Central memory CD4-positive, alpha-beta T cell (primary cell): Measurements from ENCODE around the gene CYSRT1.
"Not testable (repeated sequence)": the region's sequence is repeated elsewhere in the genome, so short reads cannot be mapped to it uniquely, and the experiment has no call there.

Experiments
- DNase-seq: peaks from one replicate; pipeline ENCODE4 v3.0.0; 2022

The CYSRT1 gene

DNA sequence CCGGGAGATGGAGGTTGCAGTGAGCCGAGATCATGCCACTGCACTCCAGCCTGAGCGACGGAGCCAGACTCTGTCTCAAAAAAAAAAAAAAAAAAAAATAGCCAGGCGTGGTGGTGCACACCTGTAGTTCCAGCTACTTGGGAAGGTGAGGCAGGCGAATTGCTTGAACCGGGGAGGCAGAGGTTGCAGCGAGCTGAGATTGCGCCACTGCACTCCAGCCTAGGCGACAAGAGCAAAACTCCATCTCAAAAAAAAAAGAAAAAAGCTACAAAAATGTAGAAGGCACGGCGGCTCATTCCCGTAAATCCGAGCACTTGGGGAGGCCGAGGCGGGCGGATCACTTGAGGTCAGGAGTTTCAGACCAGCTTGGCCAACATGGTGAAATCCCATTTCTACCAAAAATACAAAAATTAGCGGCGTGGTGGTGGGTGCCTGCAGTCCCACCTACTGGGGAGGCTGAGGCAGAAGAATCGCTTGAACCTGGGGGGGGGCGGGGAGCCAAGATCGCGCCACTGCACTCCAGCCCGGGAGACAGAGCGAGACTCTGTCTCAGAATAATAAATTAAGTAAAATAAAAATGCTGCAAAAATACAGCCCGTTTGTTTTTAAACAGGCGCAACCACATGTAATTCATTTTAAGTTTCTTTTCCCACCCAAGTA is 14.7 kb downstream of the CYSRT1 start:
- not testable (repeated sequence) for DNase-seq

DNA sequence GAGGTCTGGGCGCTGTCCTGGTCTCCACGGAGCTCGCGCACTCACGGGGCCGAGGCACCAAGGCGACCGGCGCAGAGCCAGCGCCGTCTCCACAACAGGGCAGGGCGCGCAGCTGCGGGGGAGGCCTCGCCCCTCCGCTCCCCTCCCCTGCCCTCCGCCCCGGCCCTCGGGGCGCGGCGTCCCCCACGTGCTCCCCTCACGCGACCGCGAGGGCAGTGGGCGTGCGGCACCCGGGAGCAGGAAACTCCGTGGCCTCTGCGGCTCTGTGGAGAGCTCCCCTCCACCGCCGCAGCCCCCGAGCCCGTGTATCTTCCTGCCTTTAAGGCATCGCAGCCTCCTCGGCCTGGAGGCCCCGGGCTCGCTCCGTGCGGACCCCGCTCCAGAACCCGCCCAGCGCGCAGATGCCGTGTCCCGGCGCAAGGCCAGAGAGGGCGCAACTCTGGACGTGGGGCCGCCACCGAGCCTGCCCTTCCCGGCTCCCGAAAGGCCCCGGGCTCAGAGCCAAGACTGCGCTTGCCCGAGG is 15.4 kb downstream of the CYSRT1 start:
- peak; percentile 78 for DNase-seq

DNA sequence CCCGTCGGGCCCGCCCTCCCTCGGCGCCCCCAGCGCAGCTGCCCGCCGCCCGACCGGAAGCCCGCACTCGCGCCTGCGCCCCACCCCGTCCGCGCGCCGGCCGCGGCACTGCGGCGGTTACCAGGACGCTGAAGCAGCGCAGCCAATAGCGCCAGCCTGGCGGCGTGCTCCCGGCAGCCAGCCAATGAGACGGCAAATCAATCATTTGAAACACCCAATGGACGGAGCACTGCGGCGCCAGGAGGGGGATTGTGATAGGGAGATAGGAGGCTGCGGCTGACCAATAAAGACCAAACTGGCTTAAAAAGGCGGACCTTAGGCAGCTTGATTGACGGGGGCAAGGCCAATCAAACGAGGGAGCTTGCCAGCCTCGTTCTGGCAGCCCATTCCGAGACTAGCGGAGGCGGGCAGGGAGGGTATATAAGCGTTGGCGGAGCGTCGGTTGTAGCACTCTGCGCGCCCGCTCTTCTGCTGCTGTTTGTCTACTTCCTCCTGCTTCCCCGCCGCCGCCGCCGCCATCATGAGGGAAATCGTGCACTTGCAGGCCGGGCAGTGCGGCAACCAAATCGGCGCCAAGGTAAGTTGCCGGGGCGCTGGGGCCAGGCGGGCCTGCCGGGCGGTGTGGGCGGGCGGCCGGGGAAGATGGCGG is 16.0 kb downstream of the CYSRT1 start, which contains the start of gene TUBB4B:
TSS of gene TUBB4B (plus strand) at position 447 of the 649 bp plus-strand sequence. CDS start at position 521, 74 bp downstream.
- peak; percentile 99 for DNase-seq

DNA sequence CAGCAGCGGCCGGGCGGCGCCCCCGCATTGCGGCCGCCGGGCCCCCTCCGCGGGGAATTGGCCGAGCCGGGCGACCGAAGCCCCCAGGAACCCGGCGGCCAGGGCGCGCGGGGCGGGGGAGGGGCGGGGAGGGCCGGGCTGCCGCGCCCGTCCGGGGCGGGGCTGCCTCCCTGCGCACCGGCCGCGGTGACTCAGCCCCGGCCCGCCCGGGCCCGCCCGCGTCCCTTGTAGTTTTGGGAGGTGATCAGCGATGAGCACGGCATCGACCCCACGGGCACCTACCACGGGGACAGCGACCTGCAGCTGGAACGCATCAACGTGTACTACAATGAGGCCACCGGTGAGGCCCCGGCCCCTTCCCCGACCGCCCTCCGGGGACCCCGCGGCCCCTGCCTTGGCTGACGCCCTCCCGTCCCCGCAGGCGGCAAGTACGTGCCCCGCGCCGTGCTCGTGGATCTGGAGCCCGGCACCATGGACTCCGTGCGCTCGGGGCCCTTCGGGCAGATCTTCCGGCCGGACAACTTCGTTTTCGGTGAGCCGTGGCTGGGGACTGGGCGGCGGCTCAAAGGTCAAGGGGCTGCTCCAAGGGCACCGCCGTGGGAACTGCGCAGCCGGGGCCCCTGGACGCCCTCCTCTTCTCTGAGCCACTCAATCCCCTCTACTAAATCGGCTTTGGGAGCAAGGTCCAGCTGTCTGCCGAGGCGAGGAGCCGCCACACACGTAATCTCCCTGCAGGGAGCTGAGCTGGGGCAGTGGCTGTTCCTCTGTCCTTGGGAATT is 16.7 kb downstream of the CYSRT1 start:
- DNase-seq, result peak; percentile 55

DNA sequence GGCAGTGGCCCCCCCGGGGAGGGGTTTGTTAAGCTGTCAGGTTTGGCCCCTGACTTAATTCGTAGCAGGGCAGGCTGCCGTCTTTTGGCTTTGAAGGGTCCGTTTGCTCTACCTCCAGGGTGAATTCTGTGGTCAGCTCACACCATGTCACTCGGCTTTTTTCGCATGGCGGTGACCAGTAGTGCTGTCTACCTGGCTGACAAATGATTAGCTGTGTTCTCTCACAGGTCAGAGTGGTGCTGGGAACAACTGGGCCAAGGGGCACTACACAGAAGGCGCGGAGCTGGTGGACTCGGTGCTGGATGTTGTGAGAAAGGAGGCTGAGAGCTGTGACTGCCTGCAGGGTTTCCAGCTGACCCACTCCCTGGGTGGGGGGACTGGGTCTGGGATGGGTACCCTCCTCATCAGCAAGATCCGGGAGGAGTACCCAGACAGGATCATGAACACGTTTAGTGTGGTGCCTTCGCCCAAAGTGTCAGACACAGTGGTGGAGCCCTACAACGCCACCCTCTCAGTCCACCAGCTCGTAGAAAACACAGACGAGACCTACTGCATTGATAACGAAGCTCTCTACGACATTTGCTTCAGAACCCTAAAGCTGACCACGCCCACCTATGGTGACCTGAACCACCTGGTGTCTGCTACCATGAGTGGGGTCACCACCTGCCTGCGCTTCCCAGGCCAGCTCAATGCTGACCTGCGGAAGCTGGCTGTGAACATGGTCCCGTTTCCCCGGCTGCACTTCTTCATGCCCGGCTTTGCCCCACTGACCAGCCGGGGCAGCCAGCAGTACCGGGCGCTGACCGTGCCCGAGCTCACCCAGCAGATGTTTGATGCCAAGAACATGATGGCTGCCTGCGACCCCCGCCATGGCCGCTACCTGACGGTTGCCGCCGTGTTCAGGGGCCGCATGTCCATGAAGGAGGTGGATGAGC is 17.6 kb downstream of the CYSRT1 start:
- DNase-seq, result no peak

DNA sequence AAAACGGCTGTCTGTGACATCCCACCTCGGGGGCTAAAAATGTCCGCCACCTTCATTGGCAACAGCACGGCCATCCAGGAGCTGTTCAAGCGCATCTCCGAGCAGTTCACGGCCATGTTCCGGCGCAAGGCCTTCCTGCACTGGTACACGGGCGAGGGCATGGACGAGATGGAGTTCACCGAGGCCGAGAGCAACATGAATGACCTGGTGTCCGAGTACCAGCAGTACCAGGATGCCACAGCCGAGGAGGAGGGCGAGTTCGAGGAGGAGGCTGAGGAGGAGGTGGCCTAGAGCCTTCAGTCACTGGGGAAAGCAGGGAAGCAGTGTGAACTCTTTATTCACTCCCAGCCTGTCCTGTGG is 18.3 kb downstream of the CYSRT1 start:
- not testable (repeated sequence) for DNase-seq

DNA sequence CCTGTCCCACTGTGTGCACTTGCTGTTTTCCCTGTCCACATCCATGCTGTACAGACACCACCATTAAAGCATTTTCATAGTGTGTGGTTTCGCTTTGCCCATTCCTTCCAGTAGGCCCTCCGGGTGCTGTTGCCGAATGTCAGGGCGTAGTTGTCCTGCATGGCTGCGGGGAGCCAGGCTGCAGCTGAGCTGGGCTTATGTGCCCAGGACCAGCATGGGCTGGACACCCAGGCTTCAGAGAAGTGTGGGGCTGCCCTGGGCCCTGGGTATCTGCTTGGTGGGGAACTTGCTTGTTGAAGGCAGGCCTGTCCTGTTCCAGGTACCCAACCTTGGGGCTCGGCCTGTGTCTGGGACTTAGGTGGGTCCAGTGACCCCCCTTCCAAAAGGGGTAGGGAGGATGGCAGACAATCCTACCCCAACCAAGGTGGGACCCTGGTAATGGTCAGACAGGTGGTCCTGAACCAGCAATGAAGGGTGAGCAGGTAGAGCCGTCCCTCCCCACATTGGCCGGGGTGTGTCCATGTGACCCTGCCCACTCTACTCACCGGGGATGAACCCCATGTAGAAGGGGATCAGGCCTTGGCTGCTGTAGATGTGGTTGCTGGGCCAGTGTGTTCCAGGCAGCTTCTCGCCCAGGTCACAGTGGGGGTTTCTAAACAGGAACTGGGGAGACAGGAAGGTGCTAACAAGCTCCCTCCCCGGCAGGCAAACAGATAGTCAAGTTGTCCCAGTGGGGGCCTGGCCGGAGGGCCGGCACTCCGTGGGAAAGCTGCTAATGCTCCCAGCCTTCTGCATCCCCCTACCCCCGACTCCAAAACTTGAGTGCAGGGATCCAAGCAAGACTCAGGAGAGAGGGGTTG is 18.9 kb downstream of the CYSRT1 start:
- DNase-seq, result no peak

DNA sequence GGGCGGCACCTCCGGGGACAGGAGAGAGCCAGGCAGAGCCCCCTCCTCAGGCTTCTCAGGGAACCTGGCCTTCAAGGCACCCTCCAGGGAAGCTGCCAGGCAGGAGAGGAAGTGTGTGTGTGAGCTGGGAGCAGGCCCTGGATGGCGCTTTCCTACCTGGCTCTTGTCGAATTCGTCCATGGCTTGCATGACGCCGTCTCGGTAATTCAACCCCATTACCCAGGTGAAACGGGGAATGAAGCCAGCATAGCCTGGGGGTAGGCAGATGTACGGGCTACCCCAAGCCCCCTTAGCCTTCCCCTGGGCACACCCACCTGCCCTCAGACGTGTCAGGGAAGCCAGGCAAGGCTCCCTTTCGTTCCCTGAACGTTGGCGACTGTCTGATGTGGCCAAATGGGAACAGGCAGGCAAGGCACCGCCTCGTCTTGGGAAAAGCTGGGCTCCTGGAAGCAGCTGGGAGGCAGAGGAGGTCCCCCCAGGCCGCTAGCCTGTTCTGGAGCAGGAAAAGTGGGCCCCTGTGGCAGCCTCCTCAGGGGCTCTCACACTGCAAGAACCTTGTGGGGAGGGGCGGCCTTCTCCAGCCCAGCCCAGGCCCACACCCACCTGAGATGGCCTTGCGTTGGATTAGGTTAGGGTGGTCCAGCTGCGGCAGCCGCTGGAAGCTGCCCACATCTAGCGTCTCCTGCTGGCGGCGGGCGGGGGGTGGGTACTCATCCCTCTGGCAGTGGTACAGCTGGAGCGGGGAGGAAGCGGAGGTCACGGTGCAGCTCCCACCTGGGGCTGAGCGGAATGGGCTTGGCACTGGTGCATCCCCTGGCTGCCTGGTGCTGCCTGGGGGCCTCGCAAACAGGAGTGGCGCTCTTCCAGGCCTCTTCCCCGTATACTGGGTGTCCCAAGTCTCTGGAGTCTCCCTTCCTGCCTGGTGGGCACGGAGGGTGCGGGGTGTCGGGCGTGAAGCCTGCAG is 19.8 kb downstream of the CYSRT1 start:
- no peak for DNase-seq

DNA sequence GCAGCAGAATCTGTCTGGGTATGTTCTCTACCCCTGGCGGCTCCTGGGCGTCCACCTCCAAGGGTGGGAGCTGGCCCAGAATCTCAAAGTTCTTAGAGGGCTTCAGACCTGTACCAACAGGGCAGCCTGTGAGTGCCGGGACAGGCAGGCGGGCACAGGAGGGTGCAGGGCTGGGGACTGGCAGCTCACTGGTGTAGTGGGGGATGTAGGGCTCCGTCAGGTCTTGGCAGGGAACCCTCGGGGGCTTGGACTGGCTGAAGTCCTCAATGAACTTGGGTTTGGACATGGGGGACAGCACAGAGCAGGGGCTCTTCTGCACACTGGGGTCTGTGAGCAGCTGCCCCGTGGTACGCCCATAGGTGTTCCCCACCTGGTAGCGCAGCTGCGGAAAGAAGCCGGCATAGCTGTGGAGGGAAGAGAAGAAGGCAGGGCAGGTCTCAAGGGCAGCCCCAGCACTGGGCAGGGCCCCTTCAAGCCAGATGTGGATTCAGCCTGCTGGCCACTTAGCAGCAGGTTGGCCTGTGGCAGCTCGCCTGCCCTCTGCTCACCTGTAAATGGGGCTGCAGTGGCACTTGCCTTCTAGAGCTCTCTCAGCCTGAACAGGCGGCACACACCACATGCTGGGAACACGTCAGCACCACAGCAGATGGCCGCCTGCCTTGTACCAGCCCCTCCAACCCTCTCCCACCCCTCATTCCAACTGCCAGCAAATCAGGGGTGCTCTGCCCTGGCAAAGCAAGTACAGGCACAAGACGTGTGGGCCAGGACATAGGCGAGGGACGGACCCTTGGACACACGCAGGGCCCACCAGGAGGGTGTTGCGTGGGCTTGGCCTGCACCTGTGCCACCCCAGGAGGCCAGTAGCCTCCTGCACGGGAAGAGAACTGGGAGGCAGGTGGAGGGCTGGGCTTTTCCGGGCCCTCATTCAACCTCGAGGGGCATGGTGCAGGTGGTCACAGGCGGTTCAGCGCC is 20.8 kb downstream of the CYSRT1 start:
- no peak for DNase-seq

DNA sequence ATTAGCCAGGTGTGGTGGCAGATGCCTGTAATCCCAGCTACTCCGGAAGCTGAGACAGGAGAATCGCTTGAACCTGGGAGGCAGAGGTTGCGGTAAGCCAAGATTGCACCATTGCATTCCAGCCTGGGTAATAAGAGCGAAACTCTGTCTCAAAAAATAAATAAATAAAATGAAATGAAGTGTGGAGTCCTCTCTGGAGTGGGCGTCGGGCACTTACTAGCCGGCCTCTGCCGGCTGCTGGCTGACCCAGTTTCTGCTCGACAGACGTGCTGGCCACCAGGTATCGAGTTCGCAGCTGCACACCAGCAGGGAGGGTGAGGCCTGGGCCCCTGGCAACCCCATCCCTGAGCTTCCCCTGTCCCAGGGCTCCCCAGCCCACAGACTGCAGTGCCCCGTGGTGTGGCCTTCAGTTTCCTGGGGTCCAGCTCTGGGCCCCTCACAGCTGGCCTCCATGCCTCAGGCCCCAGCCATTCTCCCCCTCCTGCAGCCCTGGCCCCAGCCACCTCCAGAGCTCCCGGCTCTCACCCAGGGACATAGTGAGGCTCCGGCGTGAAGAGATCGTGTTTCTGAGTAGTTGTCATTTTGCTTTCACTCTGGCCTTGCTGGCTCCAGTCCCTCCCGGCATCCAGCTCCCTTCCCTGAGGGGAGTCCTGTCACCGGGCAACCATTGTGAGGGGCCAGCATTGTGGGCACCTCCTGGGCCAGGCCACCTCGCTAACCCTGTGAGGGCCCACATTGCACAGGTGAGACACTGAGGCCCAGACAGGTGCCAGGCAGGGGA is 22.4 kb downstream of the CYSRT1 start:
- DNase-seq, result no peak

DNA sequence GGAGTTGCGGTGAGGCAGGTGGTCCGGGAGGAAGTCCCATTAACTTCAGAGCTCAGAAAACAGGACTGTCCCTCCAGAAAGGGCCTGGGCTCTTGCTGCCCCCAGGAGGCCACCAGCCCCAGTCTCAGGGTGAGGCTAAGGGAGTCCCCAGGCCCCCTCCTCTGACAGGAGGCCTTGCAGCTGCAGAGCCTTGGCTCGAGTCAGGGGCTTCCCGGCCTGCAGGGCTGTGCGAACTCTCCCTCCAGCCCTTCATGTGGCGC is 22.9 kb downstream of the CYSRT1 start:
- no peak for DNase-seq

DNA sequence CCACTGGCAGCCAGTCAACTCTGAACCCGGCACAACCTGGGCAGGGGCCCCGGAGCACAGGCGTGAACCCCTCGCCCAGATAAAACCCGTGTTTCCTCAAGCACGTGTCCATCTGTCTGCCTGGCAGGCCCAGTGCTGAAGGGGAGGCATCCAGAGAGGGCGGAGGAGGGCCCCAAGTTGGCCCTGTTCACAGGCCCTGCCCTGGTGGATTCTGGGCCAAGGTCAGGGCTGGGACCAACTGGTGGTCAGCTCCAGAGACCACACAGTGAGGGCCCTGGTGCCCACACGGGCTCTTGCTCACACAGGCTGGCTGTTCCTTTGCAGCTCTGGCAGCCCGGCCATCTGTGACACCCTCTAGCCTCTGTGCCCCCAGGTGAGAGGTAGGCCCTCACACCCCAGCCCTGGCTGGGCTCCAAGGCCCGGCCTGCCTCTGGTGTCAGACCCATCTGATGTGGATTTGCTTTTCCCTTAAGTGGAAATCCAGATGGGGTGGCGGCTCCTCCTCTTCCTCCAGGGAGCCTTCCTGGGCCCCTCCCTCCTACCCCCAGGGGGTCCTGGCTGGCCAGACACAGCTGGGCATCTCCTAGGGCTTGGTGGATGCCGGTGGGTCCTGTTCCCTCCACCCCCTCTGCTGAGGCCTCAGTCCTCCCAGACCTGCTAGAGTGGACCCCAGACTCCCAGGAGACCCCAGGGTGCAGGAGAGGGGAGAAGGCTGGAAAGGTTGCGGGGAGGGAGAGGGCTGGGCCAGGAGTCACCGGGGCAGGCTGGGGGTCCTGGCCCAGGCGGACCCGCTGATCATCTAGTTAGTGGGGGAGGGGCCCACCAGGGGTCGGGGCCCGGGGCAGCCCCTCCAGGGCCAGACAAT is 25.6 kb downstream of the CYSRT1 start:
- no peak for DNase-seq

DNA sequence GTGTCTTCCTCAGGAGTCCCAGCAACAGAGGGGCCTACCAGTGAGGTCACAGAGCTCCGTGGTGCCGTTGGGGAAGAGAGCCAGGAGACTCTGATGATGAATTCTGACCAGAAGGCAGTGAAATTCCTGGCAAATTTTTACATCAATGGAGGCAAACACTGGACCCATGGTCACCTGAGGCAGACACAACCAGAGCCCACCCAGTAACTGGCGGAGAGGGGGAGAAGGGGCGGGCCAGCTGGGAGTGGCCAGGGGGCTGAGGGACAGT is 26.2 kb downstream of the CYSRT1 start, which contains the start of gene STPG3:
TSS of gene STPG3 (plus strand) at position 93 of the 268 bp plus-strand sequence. CDS start at position 94, 1 bp downstream.
- no peak for DNase-seq

DNA sequence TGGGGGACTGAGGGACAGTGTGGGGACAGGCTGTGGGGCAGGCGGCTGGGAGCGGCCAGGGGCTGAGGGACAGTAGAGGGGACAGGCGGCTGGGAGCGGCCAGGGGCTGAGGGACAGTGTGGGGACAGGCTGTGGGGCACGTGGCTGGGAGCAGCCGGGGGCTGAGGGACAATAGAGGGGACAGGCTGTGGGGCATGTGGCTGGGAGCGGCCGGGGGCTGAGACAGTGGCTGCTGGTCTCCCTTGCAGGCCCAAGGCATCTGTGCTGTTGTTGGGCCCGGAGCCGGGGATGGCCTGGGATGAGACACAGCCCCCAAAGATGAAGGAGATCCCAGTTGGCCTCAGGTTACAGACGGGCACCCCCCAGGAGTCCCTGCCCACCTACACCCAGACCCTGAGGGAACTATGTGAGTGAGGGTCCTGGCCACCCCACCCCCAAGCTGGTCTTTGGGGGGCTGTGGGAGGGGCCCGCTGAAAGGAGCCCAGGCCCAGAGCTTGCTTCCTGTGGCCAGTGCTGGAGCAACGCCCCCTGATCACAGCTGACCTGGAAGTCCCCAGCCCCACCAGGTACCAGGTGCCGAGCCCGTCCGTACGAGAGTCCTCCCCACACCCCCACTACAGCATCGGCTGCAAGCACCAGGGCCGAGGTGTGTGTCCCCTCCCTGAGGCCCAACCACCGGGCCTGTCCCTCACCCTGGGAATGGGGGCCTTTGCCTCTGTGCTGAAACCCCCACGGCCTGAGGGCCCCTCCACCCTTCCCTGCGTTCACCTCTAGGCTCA is 26.7 kb downstream of the CYSRT1 start:
- no peak for DNase-seq

DNA sequence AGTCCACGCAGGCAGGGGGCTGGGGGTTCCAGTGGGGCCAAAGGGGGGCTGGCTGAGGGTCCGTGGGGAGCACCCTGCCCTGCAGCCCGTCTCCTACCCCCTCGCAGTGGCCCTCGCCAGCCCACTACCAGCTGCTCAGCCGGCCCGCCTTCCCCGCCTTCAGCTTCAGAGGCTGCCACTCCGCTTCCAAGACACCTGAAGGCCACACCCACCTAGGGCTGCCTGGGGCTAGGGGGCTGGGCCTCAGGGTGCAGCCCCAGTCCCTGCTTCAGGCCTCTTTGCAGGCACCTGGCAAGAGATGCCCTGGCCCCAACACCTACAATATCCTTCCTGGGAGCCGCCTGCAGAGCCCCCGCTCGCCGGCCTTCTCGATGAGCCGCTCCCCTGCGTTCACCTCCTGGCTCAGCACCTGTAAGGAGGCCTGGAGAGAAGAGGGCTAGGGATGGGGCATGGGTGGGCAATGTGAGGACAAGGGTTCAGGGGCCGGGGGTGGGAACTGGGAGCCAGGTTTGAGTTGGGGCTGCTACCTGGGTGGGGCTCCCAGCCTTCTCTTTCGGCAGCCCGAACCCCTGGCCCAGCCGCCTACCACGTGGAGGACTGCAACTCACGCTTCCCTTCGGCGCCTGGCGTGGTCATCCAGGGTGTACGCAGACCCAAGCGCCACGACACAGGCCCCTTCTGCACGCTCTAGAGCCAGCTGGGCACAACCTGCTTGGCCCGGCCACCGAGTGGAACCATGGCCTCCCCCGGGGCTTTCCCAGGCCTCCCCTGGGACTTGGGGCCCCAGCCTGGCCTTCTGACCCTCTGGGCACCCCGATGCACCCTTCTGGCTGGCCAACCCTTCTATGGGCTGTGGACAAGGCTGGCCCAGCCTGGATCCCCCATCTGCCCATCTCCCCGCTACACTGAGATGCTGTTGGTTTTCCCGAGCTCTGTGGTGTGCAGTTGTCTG is 27.9 kb downstream of the CYSRT1 start:
- DNase-seq, result no peak
